ENCODE data around the gene PCSK7. TPM values are rescaled to one million over a fixed set of nuclear protein-coding genes. Genes with fewer than 3 reads are reported as not detected.
A peak's percentile ranks its signal among the peaks of the same experiment; 100 is the strongest.

The PCSK7 gene
- total RNA-seq, 2 donors from 2014 or later: 25.3 to 32.8 TPM

DNA sequence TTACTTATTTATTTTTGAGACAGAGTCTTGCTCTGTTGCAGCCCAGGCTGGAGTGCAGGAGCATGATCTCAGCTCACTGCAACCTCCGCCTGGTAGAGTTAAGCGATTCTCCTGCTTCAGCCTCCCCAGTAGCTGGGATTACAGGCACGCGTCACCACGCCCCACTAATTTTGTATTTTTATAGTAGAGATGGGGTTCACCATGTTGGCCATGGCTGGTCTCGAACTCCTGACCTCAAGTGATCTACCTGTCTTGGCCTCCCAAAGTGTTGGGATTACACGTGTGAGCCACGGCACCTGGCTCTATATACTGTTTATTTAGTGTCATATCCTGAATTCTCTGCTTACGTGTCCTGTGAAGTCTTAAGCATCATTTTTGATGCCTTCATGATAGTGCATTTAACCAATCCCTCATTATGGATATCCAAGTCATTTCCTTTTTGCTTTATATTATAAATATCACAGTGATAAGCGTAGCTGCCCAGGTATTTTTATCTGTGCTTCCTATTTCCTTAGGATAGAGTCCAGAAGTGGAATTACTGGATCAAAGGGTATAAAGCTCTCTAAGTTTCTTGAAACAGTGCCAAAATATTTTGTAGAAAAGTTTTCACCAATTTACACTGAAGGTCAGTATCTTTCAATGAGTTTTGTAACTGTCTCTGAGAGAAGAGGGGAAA, 54.2 kb downstream of the PCSK7 start:
- Histone ChIP-seq H3K9me3 (no peaks in the 10 kb centered on the region), H3K4me3 (peak overlapping the region; percentile 14 to 85), H3K27ac (peak overlapping the region; percentile 95 to 96), H3K36me3 (peaks cover 10% of the 10 kb centered on the region), H3K4me1 (peaks cover 0 to 44% of the 10 kb centered on the region in 2 donors), H3K27me3 (no peaks in the 10 kb centered on the region)
- no peak for DNase-seq (ENCODE audit: low spot score)
- TF ChIP-seq, protein P1, sequence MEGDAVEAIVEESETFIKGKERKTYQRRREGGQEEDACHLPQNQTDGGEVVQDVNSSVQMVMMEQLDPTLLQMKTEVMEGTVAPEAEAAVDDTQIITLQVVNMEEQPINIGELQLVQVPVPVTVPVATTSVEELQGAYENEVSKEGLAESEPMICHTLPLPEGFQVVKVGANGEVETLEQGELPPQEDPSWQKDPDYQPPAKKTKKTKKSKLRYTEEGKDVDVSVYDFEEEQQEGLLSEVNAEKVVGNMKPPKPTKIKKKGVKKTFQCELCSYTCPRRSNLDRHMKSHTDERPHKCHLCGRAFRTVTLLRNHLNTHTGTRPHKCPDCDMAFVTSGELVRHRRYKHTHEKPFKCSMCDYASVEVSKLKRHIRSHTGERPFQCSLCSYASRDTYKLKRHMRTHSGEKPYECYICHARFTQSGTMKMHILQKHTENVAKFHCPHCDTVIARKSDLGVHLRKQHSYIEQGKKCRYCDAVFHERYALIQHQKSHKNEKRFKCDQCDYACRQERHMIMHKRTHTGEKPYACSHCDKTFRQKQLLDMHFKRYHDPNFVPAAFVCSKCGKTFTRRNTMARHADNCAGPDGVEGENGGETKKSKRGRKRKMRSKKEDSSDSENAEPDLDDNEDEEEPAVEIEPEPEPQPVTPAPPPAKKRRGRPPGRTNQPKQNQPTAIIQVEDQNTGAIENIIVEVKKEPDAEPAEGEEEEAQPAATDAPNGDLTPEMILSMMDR (IDR thresholded peaks at IDR 0.05): no peak

DNA sequence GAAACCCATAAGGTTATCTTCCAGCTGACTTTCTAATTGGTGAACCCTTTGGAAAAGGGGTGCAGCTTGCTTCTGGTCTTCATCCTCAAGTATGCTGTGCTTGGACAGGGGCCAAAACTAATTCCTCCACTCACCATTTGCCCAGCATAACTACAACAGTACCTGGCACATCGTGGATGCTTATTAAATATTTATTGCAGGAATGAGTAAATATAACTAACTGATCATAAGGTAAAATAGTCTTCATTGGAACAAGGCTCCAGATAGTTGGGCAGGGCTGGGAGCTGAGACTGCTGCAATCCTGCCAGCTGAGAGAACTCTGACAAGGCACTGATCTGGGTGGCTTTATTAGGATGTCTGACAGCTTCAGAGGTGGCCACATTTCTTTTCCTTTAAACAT, 55.7 kb downstream of the PCSK7 start:
- no peak overlapping the region for H3K4me3 ChIP-seq
- TF ChIP-seq, protein P1 (IDR thresholded peaks at IDR 0.05): no peak
- no peak overlapping the region for H3K27ac ChIP-seq
- no peaks in the 10 kb centered on the region for H3K36me3 ChIP-seq
- DNase-seq (ENCODE audit: low spot score): no peak
- H3K27me3 ChIP-seq: no peaks in the 10 kb centered on the region
- H3K9me3 ChIP-seq: no peaks in the 10 kb centered on the region
- peaks cover 0 to 55% of the 10 kb centered on the region in 2 donors for H3K4me1 ChIP-seq

DNA sequence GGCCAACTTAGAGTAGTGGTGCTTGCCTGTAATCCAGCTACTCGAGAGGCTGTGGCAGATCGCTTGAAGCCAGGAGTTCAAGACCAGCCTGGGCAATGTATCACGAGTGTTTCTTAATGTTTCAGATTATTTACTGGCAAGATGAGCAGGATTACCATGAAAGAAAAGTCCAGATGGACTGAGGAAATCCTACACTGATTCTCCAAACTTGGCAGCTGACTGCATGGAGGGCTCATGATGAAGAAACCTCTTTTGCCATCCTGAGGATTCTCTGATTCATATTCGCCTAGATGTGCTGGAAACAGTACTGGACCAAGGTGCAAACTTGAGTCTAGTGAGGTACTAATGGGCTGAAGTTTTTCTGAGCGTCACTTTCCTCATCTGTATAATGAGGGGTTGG, 56.1 kb downstream of the PCSK7 start:
- H3K27ac ChIP-seq: no peak overlapping the region
- H3K27me3 ChIP-seq: no peaks in the 10 kb centered on the region
- H3K9me3 ChIP-seq: no peaks in the 10 kb centered on the region
- peaks cover 0 to 55% of the 10 kb centered on the region in 2 donors for H3K4me1 ChIP-seq
- no peak for DNase-seq (ENCODE audit: low spot score)
- H3K4me3 ChIP-seq: no peak overlapping the region
- H3K36me3 ChIP-seq: no peaks in the 10 kb centered on the region
- TF ChIP-seq, protein P1 (IDR thresholded peaks at IDR 0.05): no peak

DNA sequence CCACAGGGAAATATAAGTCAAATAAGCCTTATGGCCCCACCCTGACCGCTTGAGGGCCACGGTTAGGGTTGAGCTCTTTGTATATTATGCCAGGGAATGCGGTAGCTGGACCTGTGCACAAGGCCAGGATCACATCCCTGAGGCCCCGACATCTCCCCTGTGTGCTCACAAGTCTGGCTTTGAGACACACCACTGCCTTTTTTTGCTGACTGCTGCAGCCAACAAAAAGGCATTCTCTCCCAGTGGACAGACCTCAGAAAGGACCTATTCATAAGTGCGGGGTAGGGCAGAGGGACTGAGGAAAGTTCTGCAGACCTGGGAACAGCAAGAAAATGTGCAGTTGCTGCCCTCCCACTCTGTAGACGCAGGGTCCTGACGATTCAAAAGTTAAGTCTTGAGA, 56.8 kb downstream of the PCSK7 start:
- H3K4me3 ChIP-seq: no peak overlapping the region
- no peak for DNase-seq (ENCODE audit: low spot score)
- TF ChIP-seq, protein P1 (IDR thresholded peaks at IDR 0.05): no peak
- no peaks in the 10 kb centered on the region for H3K9me3 ChIP-seq
- no peaks in the 10 kb centered on the region for H3K27me3 ChIP-seq
- H3K36me3 ChIP-seq: peaks cover 1% of the 10 kb centered on the region
- peaks cover 0 to 49% of the 10 kb centered on the region in 2 donors for H3K4me1 ChIP-seq
- no peak overlapping the region for H3K27ac ChIP-seq

DNA sequence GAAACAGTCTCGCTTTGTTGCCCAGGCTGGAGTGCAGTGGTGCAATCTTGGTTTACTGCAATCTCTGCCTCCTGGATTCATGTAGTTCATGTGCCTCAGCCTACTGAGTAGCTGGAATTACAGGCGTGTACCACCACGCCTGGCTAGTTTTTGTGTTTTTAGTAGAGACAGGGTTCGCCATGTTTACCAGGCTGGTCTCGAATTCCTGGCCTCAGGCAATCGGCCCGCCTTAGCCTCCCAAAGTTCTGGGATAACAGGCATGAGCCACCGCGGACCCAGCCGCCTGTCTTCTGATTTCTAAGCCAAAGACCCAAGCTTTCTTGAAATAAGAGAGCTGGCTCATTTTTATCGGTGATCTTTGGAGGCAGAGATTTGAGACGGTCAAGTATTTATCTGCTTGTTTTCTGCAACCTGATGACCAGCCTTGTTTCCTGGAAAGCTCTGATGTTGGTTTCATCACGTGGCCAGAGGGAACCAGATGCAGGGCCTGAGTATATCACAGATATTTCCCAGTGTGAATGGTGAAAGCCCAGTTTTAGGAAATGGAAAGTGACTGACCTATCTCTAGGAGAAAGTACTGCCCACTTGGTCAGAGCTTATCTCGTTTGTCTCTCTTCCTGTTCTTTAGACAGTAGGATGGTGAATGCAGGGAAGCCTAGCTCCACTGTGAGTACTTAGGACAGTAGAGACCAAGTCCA, 59.0 kb downstream of the PCSK7 start:
- H3K9me3 ChIP-seq: no peaks in the 10 kb centered on the region
- no peak for DNase-seq (ENCODE audit: low spot score)
- H3K4me3 ChIP-seq: no peak overlapping the region
- TF ChIP-seq, protein P1 (IDR thresholded peaks at IDR 0.05): no peak
- no peaks in the 10 kb centered on the region for H3K27me3 ChIP-seq
- peak overlapping the region; percentile 28 to 48 for H3K27ac ChIP-seq
- peaks cover 20% of the 10 kb centered on the region for H3K36me3 ChIP-seq
- peaks cover 0 to 37% of the 10 kb centered on the region in 2 donors for H3K4me1 ChIP-seq

Measured in right atrium auricular region (tissue), 2 donors.